Ascending aorta (tissue), 2 donors: ENCODE results near the gene LHB. TPM values are rescaled to one million over a fixed set of nuclear protein-coding genes. Genes with fewer than 3 reads are reported as not detected.
A peak's percentile ranks its signal among the peaks of the same experiment; 100 is the strongest.

Experiments used
- DNase-seq, 2 donors: peaks; one replicate each; pipeline ENCODE4 v3.0.0-alpha.2; 2019; ENCODE audit warnings: low spot score in 2 of 2
- H3K27ac ChIP-seq, 2 donors: fragments of 200-600 bp; sonication (generic); one replicate each; pipeline ENCODE4 v1.5.1; 2016 to 2017; ENCODE audit warnings: mild to moderate bottlenecking in 1 of 2
- H3K27me3 ChIP-seq: fragments of 200-600 bp; sonication (generic); one replicate; pipeline ENCODE4 v1.5.1; 2017
- H3K36me3 ChIP-seq, 2 donors: fragments of 200-600 bp; sonication (generic); one replicate each; pipeline ENCODE4 v1.5.1; 2016
- H3K4me1 ChIP-seq, 2 donors: fragments of 200-600 bp; sonication (generic); one replicate each; pipeline ENCODE4 v1.5.1; 2016 to 2017; ENCODE audit warnings: mild to moderate bottlenecking in 1 of 2
- H3K4me3 ChIP-seq, 2 donors: fragments of 200-600 bp; sonication (generic); one replicate each; pipeline ENCODE4 v1.5.1; 2016 to 2017; ENCODE audit warnings: mild to moderate bottlenecking in 1 of 2
- H3K9me3 ChIP-seq, 2 donors: fragments of 200-600 bp; sonication (generic); one replicate each; pipeline ENCODE4 v1.5.1; 2016
- CTCF ChIP-seq, 3 experiments: fragments of 200-600 bp in 2 of 3; fragments of 450-650 bp in 1 of 3; sonication (generic) in 2 of 3; IDR thresholded peaks; one replicate each; pipeline ENCODE4 v1.5.1; 2016 to 2019; ENCODE audit warnings: antibody characterized with exemption in 3 of 3, mild to moderate bottlenecking in 1 of 3, moderate library complexity in 1 of 3
- intact Hi-C: fragments of 100-400 bp; cut with DNase I; formaldehyde crosslinking; loops from one replicate; pipeline ENCODE4 v1.15.1; 2023
- total RNA-seq: library from RNA; depleted of rRNA; stranded (reverse); fragments of >200 nt; gene quantifications from one replicate; pipeline ENCODE4 v1.1.0, GENCODE V29; 2016

LHB gene
- total RNA-seq, 1 donor from 2014 or later, result not detected

- intact Hi-C loops, result loop anchor here (2.0 kb wide), 2 partner anchors 13 to 173 kb away; partner anchors contain the start of gene BAX
- Histone ChIP-seq H3K4me1 (peaks cover 9 to 31% of the 10 kb centered on the region in 2 donors), H3K27ac (peak overlapping the region in 1 of 2 donors; percentile 96), H3K9me3 (no peaks in the 10 kb centered on the region), H3K27me3 (no peaks in the 10 kb centered on the region), H3K36me3 (peaks cover 41 to 52% of the 10 kb centered on the region in 2 donors), H3K4me3 (no peak overlapping the region)
- DNase-seq, result no peak
- no peak for TF ChIP-seq CTCF (IDR thresholded peaks at IDR 0.05)
Measured at GRCh38 chr19:48968179-48968661, 48.7 kb downstream of the LHB start.

GRCh38 chr19:48967346-48968178 lies 49.3 kb downstream of the LHB start:
- H3K27me3 ChIP-seq, result no peaks in the 10 kb centered on the region
- H3K9me3 ChIP-seq, result no peaks in the 10 kb centered on the region
- peaks cover 9 to 35% of the 10 kb centered on the region in 2 donors for H3K4me1 ChIP-seq
- TF ChIP-seq CTCF (IDR thresholded peaks at IDR 0.05), result no peak
- peaks cover 37 to 48% of the 10 kb centered on the region in 2 donors for H3K36me3 ChIP-seq
- DNase-seq, result no peak
- peak overlapping the region; percentile 89 to 96 for H3K27ac ChIP-seq
- intact Hi-C loops, result loop anchor here (2.0 kb wide), 2 partner anchors 13 to 173 kb away; partner anchors contain the start of gene BAX
- H3K4me3 ChIP-seq, result peak overlapping the region; percentile 89 to 94

- peak overlapping the region; percentile 89 to 94 for H3K4me3 ChIP-seq
- no peaks in the 10 kb centered on the region for H3K27me3 ChIP-seq
- intact Hi-C loops, result no loop called here
- TF ChIP-seq CTCF (IDR thresholded peaks at IDR 0.05), result no peak
- H3K27ac ChIP-seq, result peak overlapping the region; percentile 89 to 96
- no peaks in the 10 kb centered on the region for H3K9me3 ChIP-seq
- H3K36me3 ChIP-seq, result peaks cover 34 to 47% of the 10 kb centered on the region in 2 donors
- no peak for DNase-seq
- peaks cover 9 to 37% of the 10 kb centered on the region in 2 donors for H3K4me1 ChIP-seq
Measured at GRCh38 chr19:48966541-48967345, 50.1 kb downstream of the LHB start.

Other genes with a start within 250 kb of the LHB start
- gene BCAT2, start 206.1 kb downstream of the LHB start, total RNA-seq, result 42.4 TPM
- gene HSD17B14, start 180.6 kb downstream of the LHB start, total RNA-seq, result 9.8 TPM
- 237 TPM for gene PLEKHA4, start 148.5 kb downstream of the LHB start, total RNA-seq
- gene PPP1R15A, start 144.7 kb downstream of the LHB start, total RNA-seq, result 142 TPM
- gene TULP2, start 118.3 kb downstream of the LHB start, total RNA-seq, result not detected
- gene NUCB1, start 116.8 kb downstream of the LHB start, total RNA-seq, result 505 TPM
- gene DHDH, start 83.4 kb downstream of the LHB start, total RNA-seq, result not detected
- gene BAX, start 62.2 kb downstream of the LHB start, total RNA-seq, result 182 TPM
- 7,736 TPM for gene FTL, start 51.8 kb downstream of the LHB start, total RNA-seq
- 21.8 TPM for gene GYS1, start 23.8 kb downstream of the LHB start, total RNA-seq
- 106 TPM for gene RUVBL2, start 23.2 kb downstream of the LHB start, total RNA-seq
- not detected for gene CGB3, start 7.2 kb upstream of the LHB start, total RNA-seq
- gene CGB2, start 14.8 kb upstream of the LHB start, total RNA-seq, result not detected
- gene CGB1, start 19.8 kb upstream of the LHB start, total RNA-seq, result not detected
- not detected for gene CGB5, start 26.8 kb upstream of the LHB start, total RNA-seq
- gene CGB8, start 32.0 kb upstream of the LHB start, total RNA-seq, result not detected
- gene CGB7, start 40.7 kb upstream of the LHB start, total RNA-seq, result 10.2 TPM
- gene NTF4, start 47.7 kb upstream of the LHB start, total RNA-seq, result not detected
- not detected for gene KCNA7, start 55.6 kb upstream of the LHB start, total RNA-seq
- gene SNRNP70, start 68.4 kb upstream of the LHB start, total RNA-seq, result 185 TPM
- gene LIN7B, start 97.3 kb upstream of the LHB start, total RNA-seq, result 42.1 TPM
- not detected for gene C19orf73, start 102.1 kb upstream of the LHB start, total RNA-seq
- 33.3 TPM for gene PPFIA3, start 102.5 kb upstream of the LHB start, total RNA-seq
- not detected for gene HRC, start 138.3 kb upstream of the LHB start, total RNA-seq
- 63.4 TPM for gene TRPM4, start 140.7 kb upstream of the LHB start, total RNA-seq